GM12873 (cell line): Measurements from ENCODE around the gene ATP8B4.

Experiments
- CTCF ChIP-seq: IDR thresholded peaks from 2 replicates; pipeline ENCODE4 v1.5.1; 2012; ENCODE audit warnings: low read depth, mild to moderate bottlenecking, moderate library complexity, low read length, control low read depth; ENCODE audit not compliant: insufficient read depth; ENCODE audit errors: missing control alignments

Gene ATP8B4

GRCh38 chr15:50112488-50113186 lies 6.4 kb downstream of the ATP8B4 start:
- no peak for TF ChIP-seq CTCF

GRCh38 chr15:50110285-50110684 lies 8.7 kb downstream of the ATP8B4 start:
- TF ChIP-seq CTCF = no peak

GRCh38 chr15:50109076-50109987 lies 9.7 kb downstream of the ATP8B4 start:
- no peak for TF ChIP-seq CTCF

GRCh38 chr15:50108461-50108860 lies 10.6 kb downstream of the ATP8B4 start:
- TF ChIP-seq CTCF = no peak

- TF ChIP-seq CTCF = no peak
These were observed 11.2 kb downstream of the ATP8B4 start for GRCh38 chr15:50107591-50108408.

GRCh38 chr15:50107157-50107556 lies 11.9 kb downstream of the ATP8B4 start:
- no peak for TF ChIP-seq CTCF
